NCI-H748 treated with DMSO at 0.1 percent for 48 hours (cell line): Measurements from ENCODE around the gene EPHB2.
"Not testable (repeated sequence)": the region's sequence is repeated elsewhere in the genome, so short reads cannot be mapped to it uniquely, and the experiment has no call there.

Experiments used
- DNase-seq: peaks from one replicate; lab custom pipeline; 2025; lab: John Stamatoyannopoulos, UW

EPHB2 gene

DNA sequence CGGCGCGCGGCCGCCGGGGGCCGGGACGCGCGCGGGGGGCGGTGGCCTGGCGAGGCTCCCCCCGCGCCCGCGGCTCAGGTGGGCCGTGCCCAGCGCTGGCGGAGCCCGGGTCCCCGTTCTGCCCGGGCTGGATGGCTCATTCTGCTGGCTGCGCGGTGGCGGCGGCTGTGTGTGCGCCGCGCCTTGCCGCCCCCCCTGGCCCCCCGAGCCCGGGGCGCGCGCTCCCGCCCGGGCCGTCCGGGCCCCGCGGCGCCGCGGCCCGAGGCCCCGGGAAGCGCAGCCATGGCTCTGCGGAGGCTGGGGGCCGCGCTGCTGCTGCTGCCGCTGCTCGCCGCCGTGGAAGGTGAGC, at the start of gene EPHB2:
Gene EPHB2, plus strand, starts transcription at position 139 of the 349 bp plus-strand sequence. Its CDS starts 144 bp downstream, at position 283.
- DNase-seq = no peak

DNA sequence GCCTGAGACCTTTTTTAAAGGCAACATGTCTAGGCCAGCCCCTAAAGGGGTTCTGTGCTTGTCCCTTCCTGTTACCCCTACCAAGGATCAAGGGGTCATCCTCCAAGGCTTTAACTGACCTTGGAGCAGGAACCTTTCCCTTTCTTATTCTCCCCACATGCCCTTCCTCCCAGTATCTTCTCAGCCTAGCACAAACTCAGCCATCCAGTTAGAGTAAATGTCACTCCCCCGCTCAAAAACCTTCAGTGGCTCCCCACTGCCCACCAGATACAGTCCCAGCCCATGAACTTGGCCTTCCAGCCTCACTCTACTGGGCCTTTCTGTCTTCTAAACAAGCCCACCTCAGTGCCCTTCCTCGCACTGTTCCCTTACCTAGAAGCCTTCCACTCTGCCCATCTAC, 48.8 kb upstream of the EPHB2 start:
- no peak for DNase-seq

DNA sequence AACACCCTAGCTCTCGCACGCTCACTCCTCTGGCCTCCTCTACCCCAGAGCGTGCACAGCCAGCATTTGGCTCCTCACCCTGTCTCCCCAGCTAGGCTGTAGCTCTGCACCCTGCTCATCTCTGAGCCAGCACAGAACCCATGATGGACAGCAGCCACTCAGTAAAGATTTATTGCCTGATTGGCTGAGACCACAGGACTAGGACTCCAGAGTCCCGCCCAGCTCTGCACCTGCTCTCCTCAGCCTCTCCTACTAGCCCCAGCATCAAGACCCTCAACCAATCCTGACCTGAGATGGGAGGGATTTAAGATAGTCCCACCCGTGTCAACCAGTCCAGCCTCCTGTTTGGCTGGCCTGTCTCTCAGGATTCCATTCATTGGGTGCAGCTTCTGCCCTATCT, 48.3 kb upstream of the EPHB2 start:
- DNase-seq = no peak

DNA sequence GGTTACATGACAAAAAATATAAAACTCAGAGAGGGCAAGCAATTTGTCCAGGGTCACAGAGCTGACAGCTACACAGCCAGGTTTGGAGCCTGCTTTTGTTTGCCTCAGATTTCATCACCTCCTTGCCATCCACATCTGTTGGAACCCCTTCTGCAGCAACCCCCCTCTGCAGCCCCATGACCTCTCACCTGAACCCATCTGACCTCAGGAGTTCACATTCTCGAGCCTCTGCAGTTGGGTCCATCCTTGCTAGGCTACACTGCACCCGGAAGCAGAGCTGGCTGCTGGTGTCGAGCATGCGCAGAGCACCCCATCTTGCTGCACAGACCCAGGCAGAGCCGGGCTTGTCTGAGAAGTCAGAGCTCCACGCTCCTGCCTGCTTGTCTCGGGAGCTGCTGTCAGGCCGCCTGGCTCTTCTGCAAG, 47.6 kb upstream of the EPHB2 start:
- no peak for DNase-seq

DNA sequence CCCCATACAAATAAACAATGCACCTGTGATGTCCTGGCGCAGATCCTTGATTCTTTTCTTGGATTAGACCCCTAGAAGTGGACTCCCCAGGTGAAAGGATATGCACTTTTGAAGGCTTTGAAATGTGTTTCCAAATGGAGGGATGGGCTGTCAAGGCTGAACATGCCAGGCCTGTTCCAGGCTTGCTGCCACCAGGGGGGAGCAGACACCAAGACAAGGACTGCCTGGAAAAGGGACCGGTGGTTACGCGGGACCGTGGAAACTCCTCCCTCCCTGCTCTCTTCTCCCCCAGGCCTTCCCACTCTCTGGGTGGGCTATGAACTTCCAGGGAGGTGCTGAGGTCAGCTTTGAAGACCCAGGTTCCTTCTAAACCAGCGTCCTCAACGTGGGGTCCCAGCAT, 44.9 kb upstream of the EPHB2 start:
- no peak for DNase-seq

DNA sequence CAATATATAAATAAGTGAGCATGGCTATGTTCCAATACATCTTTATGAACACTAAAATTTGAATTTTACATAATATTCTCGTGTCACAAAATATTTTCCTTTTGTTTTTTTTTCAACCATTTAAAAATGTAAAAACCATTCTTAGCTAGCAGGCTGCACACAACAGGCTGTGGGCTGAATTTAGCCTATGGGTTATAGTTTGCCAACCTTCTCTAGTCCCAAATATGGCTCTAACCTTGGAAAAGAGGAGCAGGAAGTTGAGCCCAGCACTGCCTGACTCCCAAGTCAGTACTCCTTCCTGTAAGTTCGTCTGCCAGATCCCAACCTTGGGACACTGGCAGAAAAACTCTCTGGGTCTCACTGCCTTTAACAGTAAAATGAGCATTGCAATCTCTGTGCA, 44.2 kb upstream of the EPHB2 start:
- no peak for DNase-seq

DNA sequence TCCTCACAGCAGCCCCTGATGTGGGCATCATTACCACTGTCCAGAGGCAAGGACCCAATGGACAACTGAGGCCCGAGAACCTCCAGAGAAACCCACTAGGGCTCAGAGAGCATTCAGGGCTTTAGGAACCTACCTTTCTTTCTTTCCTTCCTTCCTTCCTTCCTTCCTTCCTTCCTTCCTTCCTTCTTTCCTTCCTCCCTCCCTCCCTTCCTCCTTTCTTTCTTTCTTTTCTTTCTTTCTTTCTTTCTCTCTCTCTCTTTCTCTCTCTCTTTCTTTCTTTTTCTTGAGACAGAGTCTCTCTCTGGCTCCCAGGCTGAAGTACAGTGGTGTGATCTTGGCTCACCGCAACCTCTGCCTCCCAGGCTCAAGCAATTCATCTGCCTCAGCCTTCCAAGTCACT, 41.8 kb upstream of the EPHB2 start:
- not testable (repeated sequence) for DNase-seq

DNA sequence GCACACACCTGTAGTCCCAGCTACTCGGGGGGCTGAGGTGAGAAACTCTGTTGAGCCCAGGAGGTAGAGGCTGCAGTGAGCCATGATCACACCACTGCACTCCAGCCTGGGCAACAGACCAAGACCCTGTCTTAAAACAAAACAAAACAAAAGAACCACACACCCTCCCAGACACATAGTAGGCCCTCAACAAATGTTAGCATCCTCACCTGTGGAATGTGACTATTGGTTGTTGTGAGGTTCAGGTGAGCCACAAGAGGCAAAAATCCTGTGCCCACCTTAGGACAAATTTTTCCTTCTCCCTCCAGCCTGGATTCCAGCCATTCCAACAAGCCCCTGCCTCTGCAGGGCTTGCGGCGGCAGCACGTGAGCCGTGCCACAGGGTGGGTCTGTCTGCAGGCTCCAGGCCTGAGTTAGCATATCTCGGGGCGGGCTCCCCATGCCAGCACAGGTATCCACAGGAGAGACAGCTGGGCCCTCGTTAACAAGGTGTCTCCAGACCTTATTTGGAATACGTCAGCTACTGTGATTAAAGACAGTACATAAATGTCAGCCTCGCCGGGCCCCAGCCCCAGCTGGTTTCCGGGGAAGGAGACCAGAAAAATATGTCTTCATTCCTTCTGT, 40.2 kb upstream of the EPHB2 start:
- no peak for DNase-seq

DNA sequence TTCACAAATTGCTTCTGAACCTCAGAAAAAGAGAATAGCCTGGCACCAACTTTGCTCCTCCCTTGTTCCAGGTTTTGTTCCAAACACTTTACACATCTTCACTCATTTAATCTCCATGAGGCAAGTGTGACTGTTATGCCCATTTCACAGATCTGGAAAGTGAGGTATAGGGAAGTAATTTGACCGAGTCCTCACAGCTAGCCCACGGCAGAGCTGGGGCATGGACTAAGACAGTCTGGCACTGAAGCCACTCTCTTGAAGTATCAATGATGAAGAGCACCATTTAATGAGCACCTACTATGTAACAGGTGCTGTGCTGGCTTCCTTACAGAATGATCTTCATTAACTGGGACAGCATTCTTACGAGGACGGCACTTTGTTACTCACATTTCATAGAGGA, 38.6 kb upstream of the EPHB2 start:
- DNase-seq = no peak

DNA sequence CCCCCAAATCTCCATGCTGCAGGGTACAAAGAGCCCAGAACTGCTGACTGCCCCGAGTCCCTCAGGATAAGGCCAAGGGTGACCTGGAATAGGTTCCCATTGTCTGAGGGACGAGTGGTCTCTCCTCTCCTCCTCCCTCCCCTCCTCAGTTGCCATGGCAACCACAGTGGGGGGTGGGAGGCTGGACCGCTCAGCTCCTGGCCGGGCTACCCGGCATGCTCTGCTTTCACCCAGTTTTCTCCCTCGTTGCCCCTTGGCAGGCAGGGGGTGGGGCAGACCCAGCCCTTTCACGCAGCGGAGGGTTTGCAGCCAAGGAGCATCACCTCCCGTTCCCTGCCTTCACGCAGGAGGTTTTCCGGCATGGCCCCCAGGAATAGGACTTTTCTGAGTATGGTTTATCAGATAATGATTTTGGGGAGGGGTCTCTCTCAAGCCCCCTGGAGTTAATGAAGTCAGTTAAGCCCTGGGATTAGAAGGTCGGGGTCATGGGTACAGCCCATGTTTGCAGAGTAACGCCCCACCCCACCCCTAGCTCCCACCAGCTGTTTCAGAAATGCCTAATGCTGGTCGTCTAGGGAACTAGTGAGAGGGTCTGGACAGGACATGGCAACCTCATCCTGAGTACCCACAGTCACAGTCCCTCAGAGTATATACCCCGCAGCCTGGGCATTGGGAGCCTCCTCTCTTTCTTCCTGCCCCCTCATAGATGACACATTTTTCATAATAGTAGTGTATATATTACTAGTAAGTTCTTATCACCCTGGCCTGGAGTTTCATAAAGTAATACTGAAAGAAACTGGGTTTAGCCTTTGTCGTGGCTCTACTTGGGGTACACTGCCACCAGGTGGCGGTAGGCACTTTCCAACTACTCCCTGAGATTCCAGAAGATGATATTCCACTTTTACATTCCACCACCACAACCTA, 36.9 kb upstream of the EPHB2 start:
- peak; percentile 44 for DNase-seq

DNA sequence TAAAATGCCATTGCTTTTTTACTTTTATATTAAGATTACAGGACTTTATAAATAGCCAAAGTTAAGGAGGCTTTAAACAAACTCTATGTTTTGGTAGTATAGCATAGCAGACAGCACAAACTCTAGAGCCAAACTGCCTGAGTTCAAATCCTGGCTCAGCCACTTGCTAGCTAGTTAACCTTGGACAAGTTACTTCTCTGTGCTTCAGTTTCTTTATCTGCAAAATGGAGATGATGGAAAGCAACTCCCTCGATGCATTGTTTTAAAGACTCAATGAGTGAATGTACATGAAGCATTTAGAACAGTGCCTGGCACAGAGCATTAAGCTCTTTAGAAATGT, 36.3 kb upstream of the EPHB2 start:
- no peak for DNase-seq

DNA sequence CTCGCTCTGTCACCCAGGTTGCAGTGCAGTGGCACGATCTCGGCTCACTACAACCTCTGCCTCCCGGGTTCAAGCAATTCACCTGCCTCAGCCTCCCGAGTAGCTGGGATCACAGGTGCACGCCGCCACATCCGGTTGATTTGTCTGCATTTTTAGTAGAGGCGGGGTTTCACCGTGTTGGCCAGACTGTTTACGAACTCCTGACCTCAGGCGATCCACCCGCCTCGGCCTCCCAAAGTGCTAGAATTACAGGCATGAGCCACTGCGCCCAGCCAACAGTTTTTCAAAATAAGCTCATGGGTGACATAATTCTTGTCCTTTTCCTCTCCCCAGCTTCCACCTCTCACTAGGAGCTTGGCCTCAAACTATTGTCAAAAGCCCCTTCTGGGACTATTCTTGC, 34.5 kb upstream of the EPHB2 start:
- DNase-seq = not testable (repeated sequence)

DNA sequence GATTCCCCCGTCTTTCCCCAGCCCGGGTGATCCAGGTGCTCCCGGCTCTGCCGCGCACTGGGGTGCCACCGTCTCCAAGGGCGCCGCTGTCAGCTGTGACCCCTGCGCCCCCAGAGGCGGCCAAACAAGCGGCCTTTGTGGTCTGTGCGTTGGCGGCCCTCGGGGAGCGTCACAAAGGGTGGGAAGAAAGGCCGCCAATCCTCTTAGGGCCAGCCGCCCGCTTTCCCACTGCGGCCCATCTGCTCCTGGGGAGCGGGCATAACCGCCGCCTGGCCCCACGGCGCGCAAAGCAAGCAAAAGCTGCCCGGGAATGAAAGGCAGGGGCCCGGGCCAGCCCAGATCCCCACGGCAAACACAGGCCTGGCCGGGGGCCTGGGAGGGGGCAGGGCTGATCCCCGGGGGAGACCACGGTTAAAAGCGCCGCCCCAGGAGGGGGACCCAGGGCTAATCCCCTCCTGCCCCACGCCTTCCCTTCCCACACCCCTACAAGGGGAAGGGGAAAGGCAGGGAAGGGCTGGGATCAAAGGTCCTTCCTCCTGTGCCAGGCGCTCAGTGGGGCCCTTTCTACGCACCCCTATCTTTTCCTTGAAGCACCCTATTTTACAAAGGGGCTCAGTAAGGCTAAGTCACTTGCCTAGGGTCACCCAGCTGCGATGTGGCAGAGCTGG, 33.6 kb upstream of the EPHB2 start:
- no peak for DNase-seq

DNA sequence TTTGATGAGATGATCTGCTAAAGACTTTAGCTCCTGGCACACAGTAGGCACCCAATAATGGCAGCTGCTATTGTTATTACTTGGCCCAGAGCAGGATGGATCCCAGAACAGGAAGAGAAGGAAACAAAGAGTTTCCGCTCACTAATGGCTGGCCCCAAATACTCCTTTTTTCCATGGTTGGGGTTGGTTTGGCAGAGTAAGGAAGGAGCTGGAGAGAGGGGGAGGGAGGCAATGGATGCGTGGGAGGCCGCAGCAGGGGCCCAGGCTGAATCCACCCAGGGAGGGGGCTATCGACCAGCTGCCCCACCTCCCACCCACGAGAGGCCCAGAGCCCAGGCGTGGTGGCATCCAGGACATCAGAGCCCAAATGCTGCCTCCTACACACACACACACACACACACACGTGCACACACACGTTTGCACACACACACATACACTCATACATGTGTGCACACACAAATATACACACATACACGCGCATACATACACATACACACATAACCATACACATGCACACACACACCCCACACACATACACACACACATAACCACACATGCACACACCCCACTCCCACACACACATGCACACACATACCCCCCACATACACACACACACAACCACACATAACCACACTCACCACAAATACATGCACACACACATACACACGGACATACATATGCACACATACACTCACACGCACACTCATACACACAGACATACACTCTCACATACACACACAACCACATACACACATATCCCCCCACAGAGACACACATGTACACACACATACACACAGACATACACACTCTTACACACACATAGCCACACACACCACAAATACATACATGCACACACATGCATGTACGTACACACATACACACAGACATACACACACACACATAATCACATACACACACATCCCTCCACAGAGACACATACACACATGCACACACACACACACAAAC, 32.4 kb upstream of the EPHB2 start:
- DNase-seq = no peak

DNA sequence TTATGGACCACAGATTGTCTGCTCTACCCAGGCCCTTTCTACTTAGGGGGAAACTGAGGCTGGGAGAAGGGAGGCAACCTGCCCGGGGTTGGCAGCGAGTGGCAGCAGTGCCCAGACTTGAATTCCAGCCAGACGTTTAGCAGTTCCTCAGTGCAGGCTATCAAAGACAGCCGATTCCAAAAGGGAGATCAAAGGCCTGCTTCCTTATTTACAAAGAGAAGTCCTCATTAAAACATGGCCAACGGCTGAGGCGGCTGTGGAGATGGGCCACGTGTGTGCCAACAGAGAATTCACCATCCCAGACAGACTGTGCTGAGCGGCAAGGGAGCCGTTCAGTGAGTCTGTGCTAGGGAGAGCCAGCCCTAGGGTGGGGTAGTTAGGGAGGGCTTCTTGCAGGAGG, 29.9 kb upstream of the EPHB2 start:
- no peak for DNase-seq

DNA sequence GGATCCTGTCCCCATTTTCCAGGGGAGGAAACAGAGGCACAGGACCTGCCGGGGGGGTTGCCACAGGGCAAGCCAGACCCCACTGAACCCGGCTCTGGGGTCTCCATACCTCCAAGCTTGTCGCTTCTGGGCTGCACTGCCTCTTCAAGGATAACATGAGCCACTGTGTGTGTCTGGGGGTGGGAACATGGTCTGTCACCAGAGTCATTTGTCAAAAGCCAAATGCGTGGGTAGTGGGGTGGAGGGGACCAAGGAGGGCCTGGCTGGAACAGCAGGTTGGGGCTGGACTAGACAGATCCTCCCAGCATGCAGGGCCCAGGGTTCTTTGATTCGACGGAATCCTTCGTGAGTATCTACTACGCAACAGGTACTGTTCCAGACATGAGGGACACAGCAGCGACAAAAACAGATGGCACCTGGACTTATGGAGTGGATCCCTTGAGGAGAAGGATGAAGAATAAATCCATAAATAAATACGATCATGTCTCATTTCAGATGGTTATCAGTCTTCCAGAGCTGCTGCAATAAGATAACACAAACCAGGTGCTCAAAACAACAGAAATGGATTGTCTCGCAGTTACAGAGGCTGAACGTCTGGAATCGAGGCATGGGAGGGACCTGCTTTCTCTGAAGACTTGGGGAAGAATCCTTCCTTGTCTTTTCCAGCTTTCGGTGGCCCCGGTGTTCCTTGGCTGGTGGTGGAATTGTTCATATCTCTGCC, 28.9 kb upstream of the EPHB2 start:
- no peak for DNase-seq

DNA sequence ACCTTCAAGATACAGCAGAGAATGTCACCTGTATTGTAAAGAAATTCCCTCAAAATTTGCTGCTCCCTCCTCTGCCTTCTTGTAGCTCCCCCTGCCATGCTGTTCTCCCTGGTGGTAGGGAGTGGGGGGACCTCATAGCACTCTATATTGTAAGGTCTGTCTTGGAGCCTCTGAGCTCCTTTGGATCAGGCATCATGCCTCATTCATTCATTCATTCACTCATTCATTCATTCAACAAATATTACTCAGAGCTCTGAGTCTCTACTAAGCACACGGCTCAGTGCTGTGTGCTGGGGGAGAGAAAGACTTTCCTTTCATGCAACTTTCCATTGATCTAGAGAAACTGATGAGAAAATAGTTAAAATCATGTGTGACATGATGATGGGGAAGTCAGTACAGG, 27.1 kb upstream of the EPHB2 start:
- DNase-seq = no peak

DNA sequence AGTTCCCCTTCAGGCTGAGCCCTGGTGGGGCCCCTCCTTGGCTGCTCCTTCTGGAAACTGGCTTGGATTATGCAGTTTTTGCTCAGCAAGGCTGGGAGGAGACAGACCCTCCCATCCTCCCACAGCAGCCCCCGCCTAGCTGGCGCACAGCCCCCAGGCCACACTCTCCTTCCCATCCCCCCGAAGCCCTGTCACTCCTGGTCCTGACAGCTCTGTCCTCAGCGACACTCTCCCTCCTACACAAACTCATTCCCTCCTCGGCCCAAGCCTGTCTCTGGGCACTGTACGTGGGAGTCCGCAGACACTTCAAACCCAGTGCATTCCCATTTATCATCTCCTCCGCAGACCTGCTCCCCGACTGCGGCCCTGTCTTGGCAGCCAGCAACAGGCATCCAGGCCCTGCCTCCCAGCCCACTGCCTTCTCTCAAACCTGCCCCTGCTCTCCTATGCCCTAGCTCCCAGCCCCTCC, 25.0 kb upstream of the EPHB2 start:
- no peak for DNase-seq

DNA sequence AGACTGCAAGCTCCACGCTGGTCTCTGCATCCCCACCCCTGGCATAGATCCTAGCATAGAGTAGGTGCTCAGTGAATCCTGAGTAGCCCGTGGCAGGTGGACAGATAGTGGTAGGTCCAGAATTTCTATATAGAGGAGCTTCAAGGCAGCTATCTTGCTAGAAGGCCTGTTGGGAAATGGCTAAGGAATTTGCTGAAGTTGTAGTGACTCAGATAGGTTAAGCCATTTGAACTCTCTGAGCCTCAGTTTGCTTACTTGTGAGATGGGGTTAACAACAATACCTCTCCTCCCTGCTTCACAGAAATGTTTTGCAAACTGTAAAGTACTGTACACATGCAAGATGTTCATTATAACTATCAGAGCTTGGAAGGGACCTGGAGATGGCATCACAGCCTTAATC, 23.4 kb upstream of the EPHB2 start:
- no peak for DNase-seq

DNA sequence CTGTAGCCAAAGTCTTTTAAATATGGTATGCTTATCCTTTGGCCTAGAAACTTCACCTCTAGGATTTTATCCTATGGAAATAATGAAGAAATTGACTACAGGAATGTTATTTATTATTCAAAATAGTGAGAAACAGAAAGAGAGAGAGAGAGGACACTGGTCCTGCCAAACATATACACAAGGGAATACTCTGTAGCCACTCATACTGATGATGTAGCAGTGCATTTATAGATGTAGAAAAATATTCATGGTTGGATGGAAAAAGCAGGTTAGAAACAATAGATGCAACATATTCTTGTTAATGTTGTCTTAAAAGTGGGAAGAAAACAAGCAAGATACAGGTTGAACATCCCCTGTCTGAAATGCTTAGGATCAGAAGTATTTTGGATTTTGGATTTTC, 22.2 kb upstream of the EPHB2 start:
- no peak for DNase-seq

DNA sequence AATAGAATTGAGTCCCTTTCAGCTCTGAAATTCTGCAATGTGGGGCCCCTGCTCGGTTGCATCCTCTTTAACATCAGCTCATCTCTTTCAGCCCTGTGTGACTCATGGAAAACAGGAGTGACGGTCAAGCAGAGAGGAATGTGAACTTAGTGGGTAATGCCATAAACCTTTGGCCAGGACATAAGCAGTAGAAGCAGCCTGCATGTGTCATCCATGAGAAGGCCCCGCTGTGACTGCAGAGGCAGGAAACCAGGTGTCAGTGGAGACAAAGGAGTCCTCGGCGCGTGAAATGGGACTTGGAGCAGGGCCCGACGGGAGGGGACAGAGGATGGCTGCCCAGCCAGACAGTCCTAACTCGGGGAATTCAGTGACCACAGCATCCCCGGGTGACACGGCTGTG, 21.1 kb upstream of the EPHB2 start:
- no peak for DNase-seq
